Endothelial cell of umbilical vein (primary cell): ENCODE data around the gene RAP1GAP2. TPM values are rescaled to one million over a fixed set of nuclear protein-coding genes. Genes with fewer than 3 reads are reported as not detected.

Experiments
- BruUV-seq: library from RNA; stranded (reverse); fragments of 400-500 nt; replicated peaks from 2 replicates; lab custom pipeline; 2021; lab: Mats Ljungman, UMichigan
- CTCF ChIA-PET: fragments of 300-600, 350-600 bp; sonication (Branson Sonifier 250); formaldehyde crosslinking; loops from one replicate; lab custom pipeline; 2021; ENCODE audit warnings: antibody characterized with exemption, inconsistent platforms; lab: Charles Lee
- POLR2A ChIA-PET: fragments of 300-600, 350-600 bp; sonication (Branson Sonifier 250); formaldehyde crosslinking; loops from one replicate; lab custom pipeline; 2021; ENCODE audit warnings: antibody characterized with exemption, inconsistent platforms; lab: Charles Lee
- DNase-seq: peaks from one replicate; pipeline ENCODE4 v3.0.0-alpha.2; 2011; ENCODE audit warnings: low read depth, low spot score
- FAIRE-seq: peaks from 2 replicates; lab custom pipeline; 2011; peaks lifted over from hg19 to GRCh38; lab: Jason Lieb, UNC
- H2AFZ ChIP-seq: 2 replicates; pipeline ENCODE4 v1.6.0; 2012; ENCODE audit warnings: low read depth, low read length, control low read depth, inconsistent platforms
- H3K27ac ChIP-seq: 2 replicates; pipeline ENCODE4 v1.5.1; 2011; ENCODE audit warnings: low read depth, mild to moderate bottlenecking, control low read depth, low read length, moderate library complexity; ENCODE audit not compliant: insufficient read depth
- H3K27me3 ChIP-seq, 2 experiments: 2 replicates each; pipeline versions ENCODE4 v1.6.0 to v1.6.1; 2011; ENCODE audit warnings: low read length in 2 of 2, mixed read lengths in 1 of 2; ENCODE audit not compliant: control insufficient read depth in 2 of 2, insufficient read depth in 2 of 2
- H3K36me3 ChIP-seq, 2 experiments: 2 replicates in 1 of 2; 3 replicates in 1 of 2; pipeline ENCODE4 v1.5.1; 2011; ENCODE audit warnings: low read length in 2 of 2, mild to moderate bottlenecking in 1 of 2, moderate library complexity in 1 of 2; ENCODE audit not compliant: control insufficient read depth in 2 of 2, insufficient read depth in 2 of 2; ENCODE audit errors: extremely low read depth in 1 of 2
- H3K4me1 ChIP-seq: 3 replicates; pipeline ENCODE4 v1.5.1; 2011; ENCODE audit warnings: mild to moderate bottlenecking, low read length; ENCODE audit not compliant: control insufficient read depth, insufficient read depth; ENCODE audit errors: extremely low read depth
- H3K4me2 ChIP-seq: 2 replicates; pipeline ENCODE4 v1.6.1; 2011; ENCODE audit warnings: low read length, control low read depth, mixed read lengths; ENCODE audit not compliant: insufficient read depth
- H3K4me3 ChIP-seq, 3 experiments: fragments of 200-600 bp in 1 of 3; sonication (generic), shearing (Covaris generic) in 1 of 3; replicated peaks in 1 of 3; 2 replicates each; pipeline ENCODE4 v1.5.1; 2011 to 2016; ENCODE audit warnings: control low read depth in 3 of 3, low read length in 3 of 3, mild to moderate bottlenecking in 2 of 3, inconsistent platforms in 1 of 3, low read depth in 1 of 3, moderate library complexity in 1 of 3; ENCODE audit not compliant: insufficient read depth in 1 of 3
- H3K79me2 ChIP-seq: 2 replicates; pipeline ENCODE4 v1.6.0; 2012; ENCODE audit warnings: low read length, inconsistent platforms; ENCODE audit not compliant: control insufficient read depth, insufficient read depth
- H3K9ac ChIP-seq: replicated peaks from 2 replicates; pipeline ENCODE3; 2011; ENCODE audit warnings: low read length, control low read depth; ENCODE audit not compliant: insufficient read depth; ENCODE audit errors: extremely low read depth
- H3K9me1 ChIP-seq: replicated peaks from 3 replicates; pipeline ENCODE4 v1.6.0; 2011; ENCODE audit warnings: mild to moderate bottlenecking, low read length; ENCODE audit not compliant: control insufficient read depth, insufficient read depth; ENCODE audit errors: extremely low read depth
- H3K9me3 ChIP-seq: replicated peaks from 2 replicates; pipeline ENCODE4 v1.5.1; 2012; ENCODE audit warnings: low read length, inconsistent platforms; ENCODE audit not compliant: control insufficient read depth, insufficient read depth
- H4K20me1 ChIP-seq: replicated peaks from 2 replicates; pipeline ENCODE3; 2011; ENCODE audit warnings: mild to moderate bottlenecking, low read length; ENCODE audit not compliant: control insufficient read depth, insufficient read depth; ENCODE audit errors: extremely low read depth
- EZH2 ChIP-seq: IDR thresholded peaks from 2 replicates; pipeline ENCODE4 v1.6.1; 2012; ENCODE audit warnings: borderline replicate concordance, low read depth, mild to moderate bottlenecking, moderate library complexity, low read length, inconsistent platforms; ENCODE audit not compliant: severe bottlenecking
- FOS ChIP-seq: IDR thresholded peaks from 2 replicates; pipeline ENCODE4 v1.6.1; 2011; ENCODE audit warnings: mild to moderate bottlenecking, low read length, moderate library complexity, borderline replicate concordance; ENCODE audit not compliant: insufficient read depth
- GATA2 ChIP-seq: IDR thresholded peaks from 2 replicates; pipeline ENCODE4 v1.7.0; 2011; ENCODE audit warnings: low read depth, mild to moderate bottlenecking, moderate library complexity, mixed read lengths, low read length; ENCODE audit not compliant: insufficient read length, insufficient read depth
- JUN ChIP-seq: IDR thresholded peaks from 2 replicates; pipeline ENCODE4 v1.6.1; 2011; ENCODE audit warnings: borderline replicate concordance, low read depth; ENCODE audit not compliant: insufficient read length, insufficient read depth
- MYC ChIP-seq: IDR thresholded peaks from one replicate; pipeline ENCODE4 v1.6.1; 2011; ENCODE audit warnings: mild to moderate bottlenecking, low read depth, low read length
- POLR2A ChIP-seq: IDR thresholded peaks from 2 replicates; pipeline ENCODE4 v1.6.1; 2012; ENCODE audit warnings: low read depth, mild to moderate bottlenecking, control low read depth, low read length
- POLR2AphosphoS5 ChIP-seq: IDR thresholded peaks from 2 replicates; pipeline ENCODE4 v1.6.1; 2012; ENCODE audit warnings: low read depth, mild to moderate bottlenecking, control low read depth, low read length, moderate library complexity; ENCODE audit not compliant: insufficient read depth
- dilution Hi-C: fragments of 300-500 bp; cut with MboI; formaldehyde crosslinking; loops from one replicate; pipeline ENCODE4 v1.15.0; 2019; ENCODE audit warnings: low sequenced_read_pairs; ENCODE audit not compliant: extremely low pct_ligation_motif_present
- intact Hi-C: fragments of 100-400 bp; cut with micrococcal nuclease; formaldehyde crosslinking; loops from one replicate; pipeline ENCODE4 v1.10.0; 2022
- polyA plus RNA-seq, 4 experiments: library from polyadenylated mRNA; depleted of rRNA in 3 of 4; stranded (reverse) in 3 of 4; unstranded in 1 of 4; fragments of >200 nt; gene quantifications; 2 replicates each; pipeline versions ENCODE4 v1.2.1 to v1.2.3, GENCODE V29; 2011 to 2012; ENCODE audit warnings: missing spikeins in 1 of 4
- total RNA-seq: library from RNA; stranded (reverse); gene quantifications from 2 replicates; pipeline ENCODE4 v1.2.3, GENCODE V29; 2021
- TF ChIP-seq, protein P1 (sequence below), 2 donors: IDR thresholded peaks; 1 replicate in 1 of 2; 2 replicates in 1 of 2; pipeline ENCODE4 v1.5.1; 2011; ENCODE audit warnings: low read length in 2 of 2, mild to moderate bottlenecking in 2 of 2, moderate library complexity in 2 of 2, control low read depth in 1 of 2, inconsistent platforms in 1 of 2, low read depth in 1 of 2; ENCODE audit not compliant: insufficient read depth in 1 of 2; ENCODE audit errors: extremely low read depth in 1 of 2
- TF ChIP-seq, protein P2 (sequence below): IDR thresholded peaks from 2 replicates; pipeline ENCODE4 v1.6.1; 2011; ENCODE audit not compliant: insufficient read depth, insufficient read length

The RAP1GAP2 gene
- total and polyA plus RNA-seq, 2 donors (not counting 3 experiments of a cell fraction or from before 2014, with no cell fraction given) = 1.4 to 3.6 TPM

DNA sequence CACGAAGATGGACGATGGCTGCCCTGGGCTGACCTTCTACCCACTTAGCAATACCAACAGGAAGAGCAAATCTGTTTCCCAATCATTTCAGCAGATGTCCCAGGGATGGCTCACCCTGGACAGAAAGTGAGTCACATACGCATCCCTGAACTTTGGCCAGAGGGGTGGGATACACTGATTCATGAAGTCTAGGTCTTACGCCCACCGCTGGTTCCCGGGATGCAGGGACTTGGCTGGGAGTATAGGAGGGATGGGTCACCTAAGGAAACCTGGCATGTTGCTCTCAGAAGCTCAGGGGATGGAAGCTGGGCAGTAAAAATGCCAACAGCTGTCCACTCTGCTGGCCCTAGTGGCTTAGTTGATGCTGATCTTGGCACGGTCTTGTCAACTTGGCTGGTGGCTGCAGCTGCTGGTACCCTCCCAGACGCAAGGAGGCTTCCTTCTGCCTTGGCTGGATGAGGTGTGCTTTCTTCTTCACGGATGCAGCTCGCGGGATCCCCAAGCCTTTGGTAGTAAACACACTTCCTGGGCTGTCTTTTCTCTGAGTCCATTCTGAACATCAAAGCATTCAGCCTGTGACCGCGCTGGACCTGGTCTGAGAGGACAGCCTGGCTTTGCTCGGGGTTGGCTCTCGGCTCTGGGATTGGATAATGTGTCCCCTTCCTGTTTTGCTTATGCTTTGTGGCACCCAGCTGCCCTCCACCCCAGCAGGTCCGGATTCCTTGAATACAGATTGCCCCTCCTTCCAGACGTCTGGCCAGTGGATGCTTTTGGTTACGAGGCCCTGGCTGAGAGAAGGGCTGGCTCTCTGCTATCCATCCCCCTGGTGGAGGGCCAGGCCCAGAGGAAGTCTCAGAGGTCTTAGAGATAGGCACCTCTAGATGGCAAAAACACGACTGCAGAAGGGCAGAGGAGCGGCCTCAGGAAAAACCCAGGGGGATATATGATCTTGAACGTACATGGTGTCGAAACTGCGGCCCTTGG is 71.5 kb downstream of the RAP1GAP2 start:
- CTCF ChIA-PET = no interaction called here

DNA sequence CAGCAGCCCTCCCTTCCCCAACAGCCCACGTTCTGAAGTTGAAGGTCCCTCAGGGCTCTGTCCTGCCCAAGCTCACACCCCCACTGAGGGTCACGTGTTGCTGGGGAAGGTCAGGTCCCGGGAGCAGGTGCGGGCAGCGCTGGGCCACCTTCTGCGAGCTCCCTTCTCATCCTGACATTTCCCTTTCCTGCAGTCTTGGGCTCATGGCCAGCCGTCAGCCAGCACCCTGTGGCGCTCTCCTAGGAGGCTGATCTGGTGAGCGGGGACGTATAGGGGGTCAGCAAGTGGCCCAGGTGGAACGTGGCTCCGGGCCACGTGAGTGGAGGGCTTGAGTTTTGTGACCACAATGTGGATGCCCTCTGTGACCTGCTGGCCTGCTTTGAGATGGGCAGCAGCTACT is 73.4 kb downstream of the RAP1GAP2 start:
- no TSS peak for BruUV-seq
- FAIRE-seq = no peak
- ChIA-PET CTCF (interaction anchor here (0.6 kb wide), 1 partner anchor 336 kb away, joined by 3 read pairs; no protein-coding TSS in a partner anchor), POLR2A (no interaction called here)
- no peaks in the 10 kb centered on the region for H4K20me1 ChIP-seq
- H2AFZ ChIP-seq = no peak overlapping the region
- H3K27me3 ChIP-seq = peaks cover 0 to 4% of the 10 kb centered on the region in 2 experiments
- no peaks in the 10 kb centered on the region for H3K4me1 ChIP-seq
- intact Hi-C loops = no loop called here
- no peaks in the 10 kb centered on the region for H3K9me3 ChIP-seq
- no peaks in the 10 kb centered on the region for H3K9me1 ChIP-seq
- no peak overlapping the region for H3K4me2 ChIP-seq
- no peak overlapping the region for H3K4me3 ChIP-seq
- DNase-seq = no peak
- no peak overlapping the region for H3K27ac ChIP-seq
- TF ChIP-seq POLR2A (no peak), EZH2 (no peak), POLR2AphosphoS5 (no peak), FOS (no peak), GATA2 (no peak), MYC (no peak), JUN (no peak)
- TF ChIP-seq, protein P1, sequence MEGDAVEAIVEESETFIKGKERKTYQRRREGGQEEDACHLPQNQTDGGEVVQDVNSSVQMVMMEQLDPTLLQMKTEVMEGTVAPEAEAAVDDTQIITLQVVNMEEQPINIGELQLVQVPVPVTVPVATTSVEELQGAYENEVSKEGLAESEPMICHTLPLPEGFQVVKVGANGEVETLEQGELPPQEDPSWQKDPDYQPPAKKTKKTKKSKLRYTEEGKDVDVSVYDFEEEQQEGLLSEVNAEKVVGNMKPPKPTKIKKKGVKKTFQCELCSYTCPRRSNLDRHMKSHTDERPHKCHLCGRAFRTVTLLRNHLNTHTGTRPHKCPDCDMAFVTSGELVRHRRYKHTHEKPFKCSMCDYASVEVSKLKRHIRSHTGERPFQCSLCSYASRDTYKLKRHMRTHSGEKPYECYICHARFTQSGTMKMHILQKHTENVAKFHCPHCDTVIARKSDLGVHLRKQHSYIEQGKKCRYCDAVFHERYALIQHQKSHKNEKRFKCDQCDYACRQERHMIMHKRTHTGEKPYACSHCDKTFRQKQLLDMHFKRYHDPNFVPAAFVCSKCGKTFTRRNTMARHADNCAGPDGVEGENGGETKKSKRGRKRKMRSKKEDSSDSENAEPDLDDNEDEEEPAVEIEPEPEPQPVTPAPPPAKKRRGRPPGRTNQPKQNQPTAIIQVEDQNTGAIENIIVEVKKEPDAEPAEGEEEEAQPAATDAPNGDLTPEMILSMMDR (IDR thresholded peaks at IDR 0.05; ENCODE audit: extremely low read depth in 1 of 2, insufficient read depth in 1 of 2, low read depth in 1 of 2, low read length in 2 of 2) = no peak
- TF ChIP-seq, protein P2, sequence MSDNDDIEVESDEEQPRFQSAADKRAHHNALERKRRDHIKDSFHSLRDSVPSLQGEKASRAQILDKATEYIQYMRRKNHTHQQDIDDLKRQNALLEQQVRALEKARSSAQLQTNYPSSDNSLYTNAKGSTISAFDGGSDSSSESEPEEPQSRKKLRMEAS = no peak
- dilution Hi-C loops = no loop called here
- H3K36me3 ChIP-seq = no peaks in the 10 kb centered on the region
- H3K9ac ChIP-seq = no peak overlapping the region
- no peaks in the 10 kb centered on the region for H3K79me2 ChIP-seq

More for the DNA sequence above, 71.5 kb downstream of the RAP1GAP2 start:
- H3K4me1 ChIP-seq = no peaks in the 10 kb centered on the region
- dilution Hi-C loops (no loop called here), intact Hi-C loops (no loop called here)
- TF ChIP-seq, protein P1 (IDR thresholded peaks at IDR 0.05; ENCODE audit: extremely low read depth in 1 of 2, insufficient read depth in 1 of 2, low read depth in 1 of 2, low read length in 2 of 2) = no peak
- FAIRE-seq (no peak), DNase-seq (no peak)
- H3K4me3 ChIP-seq = no peak overlapping the region
- no peaks in the 10 kb centered on the region for H4K20me1 ChIP-seq
- no peaks in the 10 kb centered on the region for H3K9me1 ChIP-seq
- BruUV-seq = no TSS peak
- no peak overlapping the region for H2AFZ ChIP-seq
- no peak overlapping the region for H3K27ac ChIP-seq
- H3K79me2 ChIP-seq = no peaks in the 10 kb centered on the region
- H3K9ac ChIP-seq = no peak overlapping the region
- peaks cover 0 to 4% of the 10 kb centered on the region in 2 experiments for H3K27me3 ChIP-seq
- no peaks in the 10 kb centered on the region for H3K36me3 ChIP-seq
- POLR2A ChIA-PET = no interaction called here
- H3K4me2 ChIP-seq = no peak overlapping the region
- no peaks in the 10 kb centered on the region for H3K9me3 ChIP-seq
